Esophagus muscularis mucosa (tissue), 3 donors: Measurements from ENCODE around the gene TPSG1.

Source experiments
- CTCF ChIP-seq, 3 experiments: fragments of 200-600 bp in 2 of 3; fragments of 450-650 bp in 1 of 3; sonication (generic) in 2 of 3; IDR thresholded peaks; one replicate each; pipeline ENCODE4 v1.5.1; 2017 to 2019; ENCODE audit warnings: antibody characterized with exemption in 3 of 3, mild to moderate bottlenecking in 2 of 3, moderate library complexity in 1 of 3
- POLR2A ChIP-seq: fragments of 450-650 bp; IDR thresholded peaks from one replicate; pipeline ENCODE4 v1.6.1; 2017; ENCODE audit warnings: antibody characterized with exemption, moderate library complexity, mild to moderate bottlenecking, low read depth
- POLR2AphosphoS5 ChIP-seq, 2 donors: sonication (generic); formaldehyde crosslinking; IDR thresholded peaks; one replicate each; pipeline ENCODE4 v1.6.1; 2017; ENCODE audit warnings: antibody characterized with exemption in 2 of 2

- TF ChIP-seq CTCF (IDR thresholded peaks at IDR 0.05) (peak in 2 of 3 experiments; percentile 25 to 26), POLR2A (no peak), POLR2AphosphoS5 (IDR thresholded peaks at IDR 0.05) (no peak)
These were observed 43.4 kb downstream of the TPSG1 start for GRCh38 chr16:1181404-1182315.
